ENCODE results near the gene CLPX. TPM values are rescaled to one million over a fixed set of nuclear protein-coding genes. Genes with fewer than 3 reads are reported as not detected.
A peak's percentile ranks its signal among the peaks of the same experiment; 100 is the strongest.
"Not testable (repeated sequence)": the region's sequence is repeated elsewhere in the genome, so short reads cannot be mapped to it uniquely, and the experiment has no call there.

CLPX gene
- total and polyA plus RNA-seq, 2 experiments from 2014 or later: 20.0 to 53.5 TPM

- H3K36me3 ChIP-seq (replicated peaks; ENCODE audit: insufficient read depth, low read depth): no peaks in the 10 kb centered on the region
- no peaks in the 10 kb centered on the region for H3K79me2 ChIP-seq
- DNase-seq (ENCODE audit: low spot score): no peak
- TF ChIP-seq EZH2phosphoT487 (IDR thresholded peaks at IDR 0.05; ENCODE audit: low read depth, severe bottlenecking, unreplicated experiment) (no peak), EZH2 (IDR thresholded peaks at IDR 0.05; ENCODE audit: borderline replicate concordance) (no peak)
- TF ChIP-seq, protein P1, sequence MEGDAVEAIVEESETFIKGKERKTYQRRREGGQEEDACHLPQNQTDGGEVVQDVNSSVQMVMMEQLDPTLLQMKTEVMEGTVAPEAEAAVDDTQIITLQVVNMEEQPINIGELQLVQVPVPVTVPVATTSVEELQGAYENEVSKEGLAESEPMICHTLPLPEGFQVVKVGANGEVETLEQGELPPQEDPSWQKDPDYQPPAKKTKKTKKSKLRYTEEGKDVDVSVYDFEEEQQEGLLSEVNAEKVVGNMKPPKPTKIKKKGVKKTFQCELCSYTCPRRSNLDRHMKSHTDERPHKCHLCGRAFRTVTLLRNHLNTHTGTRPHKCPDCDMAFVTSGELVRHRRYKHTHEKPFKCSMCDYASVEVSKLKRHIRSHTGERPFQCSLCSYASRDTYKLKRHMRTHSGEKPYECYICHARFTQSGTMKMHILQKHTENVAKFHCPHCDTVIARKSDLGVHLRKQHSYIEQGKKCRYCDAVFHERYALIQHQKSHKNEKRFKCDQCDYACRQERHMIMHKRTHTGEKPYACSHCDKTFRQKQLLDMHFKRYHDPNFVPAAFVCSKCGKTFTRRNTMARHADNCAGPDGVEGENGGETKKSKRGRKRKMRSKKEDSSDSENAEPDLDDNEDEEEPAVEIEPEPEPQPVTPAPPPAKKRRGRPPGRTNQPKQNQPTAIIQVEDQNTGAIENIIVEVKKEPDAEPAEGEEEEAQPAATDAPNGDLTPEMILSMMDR (IDR thresholded peaks at IDR 0.05; ENCODE audit: poor library complexity): no peak
- H3K9me3 ChIP-seq (ENCODE audit: low read depth): no peaks in the 10 kb centered on the region
- H3K4me2 ChIP-seq: no peak overlapping the region
- H3K9me2 ChIP-seq (replicated peaks; ENCODE audit: insufficient read depth): no peaks in the 10 kb centered on the region
- H3K27ac ChIP-seq: no peak overlapping the region
- no peak overlapping the region for H3K4me3 ChIP-seq
- H3K4me1 ChIP-seq (ENCODE audit: insufficient read depth): no peaks in the 10 kb centered on the region
- no peaks in the 10 kb centered on the region for H3K27me3 ChIP-seq
- H4K20me1 ChIP-seq (ENCODE audit: insufficient read depth, poor library complexity, severe bottlenecking): no peaks in the 10 kb centered on the region
- no peak overlapping the region for H2AFZ ChIP-seq
- WGBS (ENCODE audit: low lambda C conversion rate, missing lambda C conversion rate): 93% methylated on average over 4 of the region's 4 CpGs
These were observed 38.7 kb downstream of the CLPX start for GRCh38 chr15:65146438-65146837.

- H3K4me1 ChIP-seq (ENCODE audit: insufficient read depth); H3K4me3 ChIP-seq; H3K9me2 ChIP-seq (replicated peaks; ENCODE audit: insufficient read depth); H3K36me3 ChIP-seq (replicated peaks; ENCODE audit: insufficient read depth, low read depth); H3K27ac ChIP-seq; H3K27me3 ChIP-seq; H3K4me2 ChIP-seq; H3K9me3 ChIP-seq (ENCODE audit: low read depth); H2AFZ ChIP-seq; DNase-seq (ENCODE audit: low spot score); H4K20me1 ChIP-seq (ENCODE audit: insufficient read depth, poor library complexity, severe bottlenecking); H3K79me2 ChIP-seq: not testable (repeated sequence)
- WGBS (ENCODE audit: low lambda C conversion rate, missing lambda C conversion rate): 98% methylated on average over 6 of the region's 6 CpGs
These were observed 46.5 kb downstream of the CLPX start for GRCh38 chr15:65138631-65139030.

- DNase-seq (ENCODE audit: low spot score); H4K20me1 ChIP-seq (ENCODE audit: insufficient read depth, poor library complexity, severe bottlenecking); H3K79me2 ChIP-seq; H3K9me2 ChIP-seq (replicated peaks; ENCODE audit: insufficient read depth); H3K4me3 ChIP-seq; H3K4me2 ChIP-seq; H3K4me1 ChIP-seq (ENCODE audit: insufficient read depth); H2AFZ ChIP-seq; H3K27ac ChIP-seq; H3K27me3 ChIP-seq; H3K36me3 ChIP-seq (replicated peaks; ENCODE audit: insufficient read depth, low read depth); H3K9me3 ChIP-seq (ENCODE audit: low read depth): not testable (repeated sequence)
- 97% methylated on average over 4 of the region's 4 CpGs for WGBS (ENCODE audit: low lambda C conversion rate, missing lambda C conversion rate)
These were observed 47.2 kb downstream of the CLPX start for GRCh38 chr15:65137893-65138292.

GRCh38 chr15:65137089-65137488 lies 48.1 kb downstream of the CLPX start:
- H3K9me2 ChIP-seq (replicated peaks; ENCODE audit: insufficient read depth); H4K20me1 ChIP-seq (ENCODE audit: insufficient read depth, poor library complexity, severe bottlenecking); H3K4me1 ChIP-seq (ENCODE audit: insufficient read depth); H3K36me3 ChIP-seq (replicated peaks; ENCODE audit: insufficient read depth, low read depth); H2AFZ ChIP-seq; DNase-seq (ENCODE audit: low spot score); H3K27ac ChIP-seq; H3K27me3 ChIP-seq; H3K4me2 ChIP-seq; H3K4me3 ChIP-seq; H3K9me3 ChIP-seq (ENCODE audit: low read depth); H3K79me2 ChIP-seq: not testable (repeated sequence)
- WGBS (ENCODE audit: low lambda C conversion rate, missing lambda C conversion rate): 87% methylated on average over 7 of the region's 7 CpGs

GRCh38 chr15:65134538-65134937 lies 50.6 kb downstream of the CLPX start:
- no peak overlapping the region for H3K4me3 ChIP-seq
- peaks cover 6% of the 10 kb centered on the region for H3K4me1 ChIP-seq (ENCODE audit: insufficient read depth)
- peaks cover 25% of the 10 kb centered on the region for H4K20me1 ChIP-seq (ENCODE audit: insufficient read depth, poor library complexity, severe bottlenecking)
- no peaks in the 10 kb centered on the region for H3K27me3 ChIP-seq
- H3K27ac ChIP-seq: no peak overlapping the region
- no peaks in the 10 kb centered on the region for H3K9me3 ChIP-seq (ENCODE audit: low read depth)
- TF ChIP-seq, protein P1 (IDR thresholded peaks at IDR 0.05; ENCODE audit: poor library complexity): no peak
- TF ChIP-seq EZH2 (IDR thresholded peaks at IDR 0.05; ENCODE audit: borderline replicate concordance) (no peak), EZH2phosphoT487 (IDR thresholded peaks at IDR 0.05; ENCODE audit: low read depth, severe bottlenecking, unreplicated experiment) (no peak)
- WGBS (ENCODE audit: low lambda C conversion rate, missing lambda C conversion rate): 94% methylated on average over 8 of the region's 8 CpGs
- no peaks in the 10 kb centered on the region for H3K9me2 ChIP-seq (replicated peaks; ENCODE audit: insufficient read depth)
- DNase-seq (ENCODE audit: low spot score): no peak
- peak overlapping the region; percentile 79 for H3K4me2 ChIP-seq
- H3K79me2 ChIP-seq: peaks cover 33% of the 10 kb centered on the region
- H2AFZ ChIP-seq: no peak overlapping the region
- H3K36me3 ChIP-seq (replicated peaks; ENCODE audit: insufficient read depth, low read depth): no peaks in the 10 kb centered on the region
